Endothelial cell (in vitro differentiated cells): Measurements from ENCODE around the gene EMC9. TPM values are rescaled to one million over a fixed set of nuclear protein-coding genes. Genes with fewer than 3 reads are reported as not detected.

ENCODE experiments used
- DNase-seq: peaks from one replicate; pipeline ENCODE4 v3.0.0; 2021; ENCODE audit warnings: low spot score
- H3K27ac Mint-ChIP-seq: one replicate; pipeline ENCODE4 v1.8.0; 2021; ENCODE audit warnings: mixed read lengths, inconsistent platforms; ENCODE audit not compliant: unreplicated experiment
- H3K27me3 Mint-ChIP-seq: one replicate; pipeline ENCODE4 v1.8.0; 2021; ENCODE audit warnings: mild to moderate bottlenecking, moderate library complexity, mixed read lengths, inconsistent platforms; ENCODE audit not compliant: unreplicated experiment
- H3K36me3 Mint-ChIP-seq: one replicate; pipeline ENCODE4 v1.8.0; 2021; ENCODE audit warnings: mild to moderate bottlenecking, low read depth, mixed read lengths, inconsistent platforms; ENCODE audit not compliant: unreplicated experiment
- H3K4me1 Mint-ChIP-seq: one replicate; pipeline ENCODE4 v1.8.0; 2021; ENCODE audit warnings: mild to moderate bottlenecking, mixed read lengths, inconsistent platforms; ENCODE audit not compliant: unreplicated experiment
- H3K4me3 Mint-ChIP-seq: one replicate; pipeline ENCODE4 v1.8.0; 2021; ENCODE audit warnings: mild to moderate bottlenecking, mixed read lengths, inconsistent platforms; ENCODE audit not compliant: unreplicated experiment
- H3K9me3 Mint-ChIP-seq: one replicate; pipeline ENCODE4 v1.8.0; 2021; ENCODE audit warnings: mixed read lengths, inconsistent platforms; ENCODE audit not compliant: unreplicated experiment
- total RNA-seq: library from RNA; stranded (reverse); fragmentation: NEBNext Ultra II Directional; extraction: Animal tissue kit (Norgen Biotek cat#: 25700); gene quantifications from one replicate; pipeline ENCODE4 v1.2.1, GENCODE V29; 2021; ENCODE audit not compliant: unreplicated experiment
- TF ChIP-seq, protein P1 (sequence below): fragments of 200-600 bp; sonication (generic); IDR thresholded peaks from one replicate; pipeline ENCODE4 v1.5.0; 2021; ENCODE audit warnings: antibody characterized with exemption; ENCODE audit not compliant: unreplicated experiment

Gene EMC9
- total RNA-seq, 1 donor from 2014 or later = 16.7 TPM

DNA sequence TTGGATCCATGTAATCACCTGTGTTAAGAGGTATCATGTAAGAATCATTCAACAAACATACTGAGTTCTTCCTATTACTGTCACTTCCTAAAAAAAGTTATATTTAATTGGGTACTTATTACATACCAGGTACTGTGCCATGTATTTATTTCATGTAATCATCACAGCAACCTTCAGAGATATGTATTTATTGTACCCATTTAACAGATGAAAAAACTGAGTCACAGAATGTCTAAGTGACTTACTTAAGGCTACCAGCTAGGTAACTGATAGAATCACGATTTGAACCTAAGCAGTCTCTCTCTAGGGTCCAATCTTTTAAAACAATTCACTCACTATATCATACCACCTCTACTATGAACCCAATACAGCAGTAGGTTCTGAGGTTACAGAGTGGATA lies 3.1 kb upstream of the EMC9 start:
- H3K4me1 Mint-ChIP-seq = peaks cover 28% of the 10 kb centered on the region
- H3K27me3 Mint-ChIP-seq = peaks cover 17% of the 10 kb centered on the region
- H3K36me3 Mint-ChIP-seq = peaks cover 23% of the 10 kb centered on the region
- no peaks in the 10 kb centered on the region for H3K9me3 Mint-ChIP-seq
- TF ChIP-seq, protein P1, sequence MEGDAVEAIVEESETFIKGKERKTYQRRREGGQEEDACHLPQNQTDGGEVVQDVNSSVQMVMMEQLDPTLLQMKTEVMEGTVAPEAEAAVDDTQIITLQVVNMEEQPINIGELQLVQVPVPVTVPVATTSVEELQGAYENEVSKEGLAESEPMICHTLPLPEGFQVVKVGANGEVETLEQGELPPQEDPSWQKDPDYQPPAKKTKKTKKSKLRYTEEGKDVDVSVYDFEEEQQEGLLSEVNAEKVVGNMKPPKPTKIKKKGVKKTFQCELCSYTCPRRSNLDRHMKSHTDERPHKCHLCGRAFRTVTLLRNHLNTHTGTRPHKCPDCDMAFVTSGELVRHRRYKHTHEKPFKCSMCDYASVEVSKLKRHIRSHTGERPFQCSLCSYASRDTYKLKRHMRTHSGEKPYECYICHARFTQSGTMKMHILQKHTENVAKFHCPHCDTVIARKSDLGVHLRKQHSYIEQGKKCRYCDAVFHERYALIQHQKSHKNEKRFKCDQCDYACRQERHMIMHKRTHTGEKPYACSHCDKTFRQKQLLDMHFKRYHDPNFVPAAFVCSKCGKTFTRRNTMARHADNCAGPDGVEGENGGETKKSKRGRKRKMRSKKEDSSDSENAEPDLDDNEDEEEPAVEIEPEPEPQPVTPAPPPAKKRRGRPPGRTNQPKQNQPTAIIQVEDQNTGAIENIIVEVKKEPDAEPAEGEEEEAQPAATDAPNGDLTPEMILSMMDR = no peak
- peak overlapping the region; percentile 44 for H3K27ac Mint-ChIP-seq
- H3K4me3 Mint-ChIP-seq = peak overlapping the region; percentile 49
- no peak for DNase-seq

GRCh38 chr14:24143511-24143910 lies 2.1 kb upstream of the EMC9 start:
- Mint-ChIP-seq H3K4me1 (peaks cover 26% of the 10 kb centered on the region), H3K4me3 (peak overlapping the region; percentile 4), H3K27me3 (peaks cover 13% of the 10 kb centered on the region), H3K9me3 (no peaks in the 10 kb centered on the region), H3K27ac (no peak overlapping the region), H3K36me3 (peaks cover 28% of the 10 kb centered on the region)
- TF ChIP-seq, protein P1 = no peak
- DNase-seq = no peak

- TF ChIP-seq, protein P1 = no peak
- no peak overlapping the region for H3K27ac Mint-ChIP-seq
- H3K36me3 Mint-ChIP-seq = peaks cover 29% of the 10 kb centered on the region
- peak overlapping the region; percentile 78 for H3K4me3 Mint-ChIP-seq
- peaks cover 11% of the 10 kb centered on the region for H3K27me3 Mint-ChIP-seq
- peaks cover 16% of the 10 kb centered on the region for H3K4me1 Mint-ChIP-seq
- no peak for DNase-seq
- H3K9me3 Mint-ChIP-seq = no peaks in the 10 kb centered on the region
These were observed 2.0 kb downstream of the EMC9 start for GRCh38 chr14:24139272-24139934.

DNA sequence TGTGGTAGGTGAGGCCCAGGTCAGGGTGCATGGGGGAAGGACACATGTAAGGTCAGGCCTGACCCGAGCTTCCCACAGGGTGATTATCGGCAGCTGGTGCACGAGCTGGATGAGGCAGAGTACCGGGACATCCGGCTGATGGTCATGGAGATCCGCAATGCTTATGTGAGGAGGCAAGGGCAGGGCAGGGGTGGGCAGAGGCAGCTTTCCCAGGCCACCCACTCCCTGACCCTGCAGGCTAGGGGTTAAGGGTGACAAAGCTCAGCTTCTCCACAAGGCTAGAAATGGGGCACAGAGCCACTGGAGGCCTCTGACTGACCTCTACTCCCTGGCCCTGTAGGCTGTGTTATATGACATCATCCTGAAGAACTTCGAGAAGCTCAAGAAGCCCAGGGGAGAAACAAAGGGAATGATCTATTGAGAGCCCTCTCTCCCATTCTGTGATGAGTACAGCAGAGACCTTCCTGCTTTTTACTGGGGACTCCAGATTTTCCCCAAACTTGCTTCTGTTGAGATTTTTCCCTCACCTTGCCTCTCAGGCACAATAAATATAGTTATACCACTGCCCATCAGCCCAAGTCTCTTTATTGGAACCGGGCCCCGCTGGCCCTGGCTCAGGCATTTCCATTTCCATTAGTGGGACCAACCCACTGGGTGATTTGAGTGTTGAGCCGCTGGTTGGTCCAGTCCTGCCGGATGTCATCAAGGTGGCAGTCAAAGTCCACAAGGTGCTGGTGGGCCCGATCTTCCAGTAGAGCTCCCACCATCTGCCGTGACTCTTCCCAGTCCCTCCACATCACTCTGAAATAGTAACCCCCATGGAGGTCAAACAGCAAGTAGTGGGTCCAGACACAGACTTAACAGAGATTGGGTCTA lies 2.8 kb downstream of the EMC9 start:
- Mint-ChIP-seq H3K4me1 (peaks cover 16% of the 10 kb centered on the region), H3K36me3 (peaks cover 25% of the 10 kb centered on the region), H3K4me3 (peak overlapping the region; percentile 56), H3K9me3 (no peaks in the 10 kb centered on the region), H3K27me3 (peaks cover 9% of the 10 kb centered on the region), H3K27ac (no peak overlapping the region)
- TF ChIP-seq, protein P1 = no peak
- DNase-seq = no peak
